ENCODE measurements around the gene TBX4. TPM values are rescaled to one million over a fixed set of nuclear protein-coding genes. Genes with fewer than 3 reads are reported as not detected.

TBX4 gene
- total and polyA plus RNA-seq, 2 of the 13 experiments (the other 11 are each of a cell fraction or from before 2014, with no cell fraction given), result 0.11 to 1.1 TPM

DNA sequence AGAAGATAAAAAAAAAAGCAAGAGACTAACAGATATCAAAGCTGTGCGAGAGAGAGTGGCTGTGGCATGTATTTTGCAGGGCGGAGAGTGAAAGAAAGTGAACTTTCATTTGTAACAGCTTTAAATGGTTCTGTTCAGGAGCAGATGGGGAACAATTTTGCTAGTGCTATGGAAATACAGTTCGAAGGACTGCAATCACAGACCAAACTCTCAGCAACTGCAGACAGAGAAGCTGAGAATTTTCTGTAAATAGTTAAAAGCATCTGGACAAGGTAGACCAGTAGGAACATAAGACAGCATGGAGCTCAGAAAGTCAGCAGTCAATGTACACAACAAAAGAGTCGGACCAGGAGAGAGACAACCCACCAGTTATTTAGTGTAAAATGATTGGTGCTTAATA is 62.3 kb downstream of the TBX4 start:
- no peak overlapping the region for H3K4me2 ChIP-seq (ENCODE audit: low read depth, low read length)
- in situ Hi-C loops (cut with HindIII; ENCODE audit: extremely low pct_ligation_motif_present, low pct_unique_long_range_greater_than_20kb) (no loop called here), intact Hi-C loops (cut with micrococcal nuclease; ENCODE audit: unreplicated experiment) (no loop called here)
- H3K27ac ChIP-seq (ENCODE audit: extremely low read length, insufficient read depth, low read length), result no peak overlapping the region
- no peaks in the 10 kb centered on the region for H4K20me1 ChIP-seq (ENCODE audit: insufficient read depth, low read length)
- no peak overlapping the region for H3K4me3 ChIP-seq (replicated peaks in 1 of 3; ENCODE audit: insufficient read depth in 1 of 3, low read depth in 2 of 3, low read length in 3 of 3)
- H3K4me1 ChIP-seq (ENCODE audit: insufficient read depth, low read length), result peaks cover 17% of the 10 kb centered on the region
- no peaks in the 10 kb centered on the region for H3K79me2 ChIP-seq (ENCODE audit: insufficient read depth, low read length)
- H3K9me3 ChIP-seq (ENCODE audit: low read length), result no peaks in the 10 kb centered on the region
- no peaks in the 10 kb centered on the region for H3K36me3 ChIP-seq (replicated peaks in 1 of 2; ENCODE audit: control insufficient read depth in 1 of 2, insufficient read depth in 2 of 2, low read length in 2 of 2)
- CTCF ChIA-PET (ENCODE audit: low intra/inter-chr PET ratio, low total read pairs), result no interaction called here
- DNase-seq (ENCODE audit: low spot score), result no peak
- no peak overlapping the region for H3K9ac ChIP-seq (ENCODE audit: insufficient read depth, low read depth, low read length)
- FAIRE-seq, result no peak
- POLR2A ChIA-PET, result interaction anchor here (0.7 kb wide), 1 partner anchor 114 kb away, joined by 3 read pairs; no protein-coding TSS in a partner anchor
- no peaks in the 10 kb centered on the region for H3K27me3 ChIP-seq (ENCODE audit: control insufficient read depth in 1 of 2, insufficient read depth in 2 of 2, low read length in 2 of 2)
- WGBS (ENCODE audit: low lambda C conversion rate), result 67% methylated on average over 4 of the region's 4 CpGs
- no peak for TF ChIP-seq GPN1 (CRISPR knock-in tag; IDR thresholded peaks at IDR 0.05; ENCODE audit: borderline replicate concordance)
- TF ChIP-seq, protein P1, sequence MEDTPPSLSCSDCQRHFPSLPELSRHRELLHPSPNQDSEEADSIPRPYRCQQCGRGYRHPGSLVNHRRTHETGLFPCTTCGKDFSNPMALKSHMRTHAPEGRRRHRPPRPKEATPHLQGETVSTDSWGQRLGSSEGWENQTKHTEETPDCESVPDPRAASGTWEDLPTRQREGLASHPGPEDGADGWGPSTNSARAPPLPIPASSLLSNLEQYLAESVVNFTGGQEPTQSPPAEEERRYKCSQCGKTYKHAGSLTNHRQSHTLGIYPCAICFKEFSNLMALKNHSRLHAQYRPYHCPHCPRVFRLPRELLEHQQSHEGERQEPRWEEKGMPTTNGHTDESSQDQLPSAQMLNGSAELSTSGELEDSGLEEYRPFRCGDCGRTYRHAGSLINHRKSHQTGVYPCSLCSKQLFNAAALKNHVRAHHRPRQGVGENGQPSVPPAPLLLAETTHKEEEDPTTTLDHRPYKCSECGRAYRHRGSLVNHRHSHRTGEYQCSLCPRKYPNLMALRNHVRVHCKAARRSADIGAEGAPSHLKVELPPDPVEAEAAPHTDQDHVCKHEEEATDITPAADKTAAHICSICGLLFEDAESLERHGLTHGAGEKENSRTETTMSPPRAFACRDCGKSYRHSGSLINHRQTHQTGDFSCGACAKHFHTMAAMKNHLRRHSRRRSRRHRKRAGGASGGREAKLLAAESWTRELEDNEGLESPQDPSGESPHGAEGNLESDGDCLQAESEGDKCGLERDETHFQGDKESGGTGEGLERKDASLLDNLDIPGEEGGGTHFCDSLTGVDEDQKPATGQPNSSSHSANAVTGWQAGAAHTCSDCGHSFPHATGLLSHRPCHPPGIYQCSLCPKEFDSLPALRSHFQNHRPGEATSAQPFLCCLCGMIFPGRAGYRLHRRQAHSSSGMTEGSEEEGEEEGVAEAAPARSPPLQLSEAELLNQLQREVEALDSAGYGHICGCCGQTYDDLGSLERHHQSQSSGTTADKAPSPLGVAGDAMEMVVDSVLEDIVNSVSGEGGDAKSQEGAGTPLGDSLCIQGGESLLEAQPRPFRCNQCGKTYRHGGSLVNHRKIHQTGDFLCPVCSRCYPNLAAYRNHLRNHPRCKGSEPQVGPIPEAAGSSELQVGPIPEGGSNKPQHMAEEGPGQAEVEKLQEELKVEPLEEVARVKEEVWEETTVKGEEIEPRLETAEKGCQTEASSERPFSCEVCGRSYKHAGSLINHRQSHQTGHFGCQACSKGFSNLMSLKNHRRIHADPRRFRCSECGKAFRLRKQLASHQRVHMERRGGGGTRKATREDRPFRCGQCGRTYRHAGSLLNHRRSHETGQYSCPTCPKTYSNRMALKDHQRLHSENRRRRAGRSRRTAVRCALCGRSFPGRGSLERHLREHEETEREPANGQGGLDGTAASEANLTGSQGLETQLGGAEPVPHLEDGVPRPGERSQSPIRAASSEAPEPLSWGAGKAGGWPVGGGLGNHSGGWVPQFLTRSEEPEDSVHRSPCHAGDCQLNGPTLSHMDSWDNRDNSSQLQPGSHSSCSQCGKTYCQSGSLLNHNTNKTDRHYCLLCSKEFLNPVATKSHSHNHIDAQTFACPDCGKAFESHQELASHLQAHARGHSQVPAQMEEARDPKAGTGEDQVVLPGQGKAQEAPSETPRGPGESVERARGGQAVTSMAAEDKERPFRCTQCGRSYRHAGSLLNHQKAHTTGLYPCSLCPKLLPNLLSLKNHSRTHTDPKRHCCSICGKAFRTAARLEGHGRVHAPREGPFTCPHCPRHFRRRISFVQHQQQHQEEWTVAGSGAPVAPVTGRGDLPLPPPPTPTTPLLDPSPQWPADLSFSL (CRISPR knock-in tag; IDR thresholded peaks at IDR 0.05), result no peak
- BruUV-seq (replicated peaks), result no TSS peak
- no peak for ATAC-seq
- H2AFZ ChIP-seq (ENCODE audit: low read length), result no peak overlapping the region

Measured in HepG2 (cell line).